GM18951 (cell line): ENCODE results near the gene GANAB.
"Not testable (repeated sequence)": the region's sequence is repeated elsewhere in the genome, so short reads cannot be mapped to it uniquely, and the experiment has no call there.

Experiments used
- POLR2A ChIP-seq: IDR thresholded peaks from 4 replicates; pipeline ENCODE4 v1.6.1; 2011; ENCODE audit warnings: mild to moderate bottlenecking; ENCODE audit not compliant: insufficient read length, insufficient read depth; ENCODE audit errors: extremely low read depth
- in situ Hi-C: fragments of 300-500 bp; cut with MboI; formaldehyde crosslinking; loops from one replicate; pipeline ENCODE4 v1.12.0; 2022; ENCODE audit warnings: low sequenced_read_pairs, mixed read lengths, inconsistent platforms; ENCODE audit not compliant: unreplicated experiment

Gene GANAB

GRCh38 chr11:62676698-62677097 lies 30.3 kb upstream of the GANAB start:
- no peak for TF ChIP-seq POLR2A
- in situ Hi-C loops: no loop called here

GRCh38 chr11:62675415-62675814 lies 29.0 kb upstream of the GANAB start:
- in situ Hi-C loops: not testable (repeated sequence)

GRCh38 chr11:62673196-62673525 lies 26.7 kb upstream of the GANAB start:
- TF ChIP-seq POLR2A: no peak
- in situ Hi-C loops: no loop called here

DNA sequence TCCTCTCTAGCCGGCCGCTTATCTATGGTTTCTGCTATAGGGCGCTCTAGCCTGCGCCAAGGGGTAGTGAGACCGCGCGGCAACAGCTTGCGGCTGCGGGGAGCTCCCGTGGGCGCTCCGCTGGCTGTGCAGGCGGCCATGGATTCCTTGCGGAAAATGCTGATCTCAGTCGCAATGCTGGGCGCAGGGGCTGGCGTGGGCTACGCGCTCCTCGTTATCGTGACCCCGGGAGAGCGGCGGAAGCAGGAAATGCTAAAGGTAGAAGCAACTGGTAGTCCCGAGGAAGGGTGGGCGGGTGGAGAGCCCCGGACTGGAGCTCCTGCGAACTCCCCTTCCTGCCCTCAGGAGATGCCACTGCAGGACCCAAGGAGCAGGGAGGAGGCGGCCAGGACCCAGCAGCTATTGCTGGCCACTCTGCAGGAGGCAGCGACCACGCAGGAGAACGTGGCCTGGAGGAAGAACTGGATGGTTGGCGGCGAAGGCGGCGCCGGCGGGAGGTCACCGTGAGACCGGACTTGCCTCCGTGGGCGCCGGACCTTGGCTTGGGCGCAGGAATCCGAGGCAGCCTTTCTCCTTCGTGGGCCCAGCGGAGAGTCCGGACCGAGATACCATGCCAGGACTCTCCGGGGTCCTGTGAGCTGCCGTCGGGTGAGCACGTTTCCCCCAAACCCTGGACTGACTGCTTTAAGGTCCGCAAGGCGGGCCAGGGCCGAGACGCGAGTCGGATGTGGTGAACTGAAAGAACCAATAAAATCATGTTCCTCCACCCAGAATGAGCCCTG lies 25.4 kb upstream of the GANAB start, which contains the start of the genes LBHD1 and UQCC3:
Gene LBHD1, minus strand, starts transcription at position 660 of the 782 bp plus-strand sequence. CDS start 2,236 bp downstream, outside the sequence.
Gene UQCC3, plus strand, starts transcription at position 66 of the 782 bp plus-strand sequence. Its CDS starts 73 bp downstream, at position 139.
- in situ Hi-C loops: no loop called here
- peak; percentile 68 for TF ChIP-seq POLR2A

DNA sequence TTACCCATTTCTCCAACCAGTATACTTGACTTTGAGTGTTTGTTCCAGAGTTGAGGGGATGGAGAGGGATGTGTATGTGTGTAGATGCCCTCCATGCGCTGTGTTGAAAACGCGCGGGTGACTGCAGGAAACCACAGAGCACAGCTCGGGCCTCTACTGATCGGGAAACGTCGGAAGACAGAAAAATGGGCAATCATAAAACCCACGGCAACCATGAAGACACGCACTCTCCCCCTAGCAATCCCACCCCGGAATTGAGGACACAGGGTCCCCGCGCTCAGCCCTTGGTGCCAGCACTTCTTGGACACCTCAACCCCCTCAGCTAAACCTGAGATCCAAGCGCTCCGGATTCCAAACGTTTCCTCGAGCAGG lies 24.8 kb upstream of the GANAB start:
- in situ Hi-C loops: no loop called here
- TF ChIP-seq POLR2A: no peak

- TF ChIP-seq POLR2A: no peak
- in situ Hi-C loops: no loop called here
Measured at GRCh38 chr11:62669420-62670161, 23.2 kb upstream of the GANAB start.

- in situ Hi-C loops: no loop called here
- TF ChIP-seq POLR2A: no peak
Measured at GRCh38 chr11:62667460-62667859, 21.0 kb upstream of the GANAB start.

GRCh38 chr11:62666259-62666926 lies 20.0 kb upstream of the GANAB start:
- peak; percentile 28 for TF ChIP-seq POLR2A
- in situ Hi-C loops: no loop called here

DNA sequence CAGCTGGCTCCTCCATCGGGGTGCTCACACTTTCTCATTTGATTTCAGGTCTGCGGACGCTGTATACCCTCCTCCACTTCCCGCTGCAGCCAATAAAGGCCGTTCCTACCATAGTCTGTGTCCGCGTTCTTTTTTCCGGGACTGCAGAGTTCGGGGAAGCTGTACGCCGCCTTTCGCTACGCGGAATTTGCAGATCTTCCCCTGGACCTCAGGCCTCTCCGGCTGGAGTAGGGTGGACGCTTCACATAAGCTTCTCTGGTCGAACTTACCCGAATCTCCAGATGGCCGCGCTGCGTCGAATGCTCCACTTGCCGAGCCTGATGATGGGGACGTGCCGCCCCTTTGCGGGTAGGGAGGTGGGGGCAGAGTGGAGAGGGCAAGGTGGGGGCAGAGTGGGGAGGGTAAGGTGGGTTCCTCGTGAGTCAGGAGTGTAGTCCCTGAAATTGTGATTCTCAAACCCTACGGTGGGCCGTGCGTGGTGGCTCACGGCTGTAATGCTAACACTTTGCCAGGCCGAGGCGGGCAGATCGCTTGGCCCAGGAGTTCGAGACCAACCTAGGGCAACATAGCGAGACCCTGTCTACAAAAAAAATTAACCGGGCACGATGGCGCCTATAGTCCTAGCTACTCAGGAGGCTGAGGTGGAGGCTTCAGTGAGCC lies 19.3 kb upstream of the GANAB start:
- no peak for TF ChIP-seq POLR2A
- in situ Hi-C loops: no loop called here

GRCh38 chr11:62665075-62665598 lies 18.7 kb upstream of the GANAB start, which contains the start of the genes C11orf98 and CSKMT:
Gene C11orf98, minus strand, starts transcription at chr11:62665210. Its CDS starts 41 bp downstream, at chr11:62665169.
Gene CSKMT, plus strand, starts transcription at chr11:62665312. Its CDS starts 568 bp downstream, at chr11:62665880.
- in situ Hi-C loops: no loop called here
- peak; percentile 99 for TF ChIP-seq POLR2A

- TF ChIP-seq POLR2A: no peak
- in situ Hi-C loops: no loop called here
Measured at GRCh38 chr11:62664405-62665074, 18.1 kb upstream of the GANAB start.

GRCh38 chr11:62656796-62657429 lies 10.5 kb upstream of the GANAB start:
- TF ChIP-seq POLR2A: no peak
- in situ Hi-C loops: no loop called here
